B cell (primary cell): ENCODE results near the gene ANKRD65. TPM values are rescaled to one million over a fixed set of nuclear protein-coding genes. Genes with fewer than 3 reads are reported as not detected.

ENCODE experiments used
- ATAC-seq: fragments of 200-7000 bp; cut with Tn5 transposase; one replicate; pipeline ENCODE4 v1.10.0; 2021; ENCODE audit warnings: low read depth, mild to moderate bottlenecking, moderate number of reproducible peaks, moderate library complexity
- CTCF ChIA-PET: fragments of 350-600 bp; sonication (Branson Sonifier 250); formaldehyde crosslinking; loops from one replicate; lab custom pipeline; 2021; ENCODE audit warnings: antibody characterized with exemption, inconsistent platforms; lab: Charles Lee
- POLR2A ChIA-PET: fragments of 350-600 bp; sonication (Branson Sonifier 250); formaldehyde crosslinking; loops from one replicate; lab custom pipeline; 2021; ENCODE audit warnings: antibody characterized with exemption; lab: Charles Lee
- DNase-seq: peaks from one replicate; pipeline ENCODE4 v3.0.0; 2013
- H2AFZ ChIP-seq: 2 replicates; pipeline ENCODE4 v1.6.1; 2012; ENCODE audit warnings: mild to moderate bottlenecking, low read depth, low read length; ENCODE audit not compliant: insufficient read depth, poor library complexity, severe bottlenecking
- H3K27ac ChIP-seq, 2 donors: 1 replicate in 1 of 2; 2 replicates in 1 of 2; pipeline ENCODE4 v1.5.1; 2012 to 2013; ENCODE audit warnings: low read length in 2 of 2, mild to moderate bottlenecking in 2 of 2, moderate library complexity in 1 of 2
- H3K27me3 ChIP-seq, 4 experiments: fragments of 200-600 bp in 1 of 4; sonication (generic) in 1 of 4; replicated peaks in 1 of 4; 1 replicate in 2 of 4; 2 replicates in 2 of 4; pipeline versions ENCODE4 v1.6.1 to v1.7.0; 2013 to 2016; ENCODE audit warnings: low read length in 3 of 4, mild to moderate bottlenecking in 2 of 4, mixed read lengths in 1 of 4, moderate library complexity in 1 of 4; ENCODE audit not compliant: insufficient read depth in 4 of 4, control insufficient read depth in 3 of 4; ENCODE audit errors: control extremely low read depth in 1 of 4
- H3K36me3 ChIP-seq, 2 experiments: replicated peaks in 1 of 2; 1 replicate in 1 of 2; 2 replicates in 1 of 2; pipeline versions ENCODE4 v1.6.1 to v1.7.1; 2013; ENCODE audit warnings: low read length in 1 of 2; ENCODE audit not compliant: insufficient read depth in 2 of 2, control insufficient read depth in 1 of 2; ENCODE audit errors: control extremely low read depth in 1 of 2, extremely low read depth in 1 of 2
- H3K4me1 ChIP-seq, 2 donors: fragments of 200-600 bp in 1 of 2; sonication (generic) in 1 of 2; 1 replicate in 1 of 2; 2 replicates in 1 of 2; pipeline versions ENCODE4 v1.5.1 to v1.6.1; 2013 to 2017; ENCODE audit warnings: low read length in 2 of 2; ENCODE audit not compliant: control insufficient read depth in 2 of 2, insufficient read depth in 2 of 2
- H3K4me2 ChIP-seq: replicated peaks from 2 replicates; pipeline ENCODE3; 2012; ENCODE audit warnings: mild to moderate bottlenecking, low read depth, low read length; ENCODE audit not compliant: poor library complexity, severe bottlenecking
- H3K4me3 ChIP-seq, 5 experiments: fragments of 200-600 bp in 1 of 5; sonication (generic) in 1 of 5; 1 replicate in 3 of 5; 2 replicates in 2 of 5; pipeline versions ENCODE4 v1.5.1 to v1.7.0; 2011 to 2016; ENCODE audit warnings: low read length in 4 of 5, mild to moderate bottlenecking in 4 of 5, low read depth in 2 of 5, control low read depth in 1 of 5, moderate library complexity in 1 of 5; ENCODE audit not compliant: insufficient read depth in 1 of 5; ENCODE audit errors: control extremely low read depth in 1 of 5, extremely low read depth in 1 of 5
- H3K79me2 ChIP-seq: fragments of 200-600 bp; sonication (generic); one replicate; pipeline ENCODE4 v1.6.0; 2016; ENCODE audit warnings: low read length; ENCODE audit not compliant: control insufficient read depth, insufficient read depth
- H3K9ac ChIP-seq: fragments of 200-600 bp; sonication (generic); 2 replicates; pipeline ENCODE4 v1.6.1; 2017; ENCODE audit warnings: mild to moderate bottlenecking, low read length, moderate library complexity
- H3K9me3 ChIP-seq, 3 donors: one replicate each; pipeline versions ENCODE4 v1.6.1 to v1.7.1; 2013; ENCODE audit warnings: low read length in 2 of 3; ENCODE audit not compliant: control insufficient read depth in 2 of 3, insufficient read depth in 1 of 3; ENCODE audit errors: control extremely low read depth in 1 of 3
- H4K20me1 ChIP-seq: 2 replicates; pipeline ENCODE4 v1.6.0; 2012; ENCODE audit warnings: mild to moderate bottlenecking, low read length; ENCODE audit not compliant: insufficient read depth, control insufficient read depth, poor library complexity, severe bottlenecking
- H3K27ac Mint-ChIP-seq: one replicate; pipeline ENCODE4 v1.8.0; 2021; ENCODE audit warnings: mixed read lengths
- H3K27me3 Mint-ChIP-seq: one replicate; pipeline ENCODE4 v1.8.0; 2021; ENCODE audit warnings: mixed read lengths
- H3K4me1 Mint-ChIP-seq: one replicate; pipeline ENCODE4 v1.8.0; 2021; ENCODE audit warnings: mixed read lengths
- H3K4me3 Mint-ChIP-seq: one replicate; pipeline ENCODE4 v1.8.0; 2021; ENCODE audit warnings: mixed read lengths
- H3K9me3 Mint-ChIP-seq: one replicate; pipeline ENCODE4 v1.8.0; 2022; ENCODE audit warnings: mixed read lengths; ENCODE audit not compliant: insufficient read depth
- CTCF ChIP-seq: fragments of 200-600 bp; IDR thresholded peaks from one replicate; pipeline ENCODE4 v1.8.0; 2022; ENCODE audit warnings: antibody characterized with exemption, mild to moderate bottlenecking
- EZH2 ChIP-seq: IDR thresholded peaks from 2 replicates; pipeline ENCODE4 v1.6.1; 2012; ENCODE audit warnings: borderline replicate concordance, low read depth, mild to moderate bottlenecking, moderate library complexity, low read length; ENCODE audit not compliant: insufficient read depth, poor library complexity, severe bottlenecking
- WGBS: methylation state at CpG from one replicate; pipeline ENCODE4 v1.1.5; 2013; ENCODE audit warnings: missing lambda C conversion rate; ENCODE audit not compliant: insufficient coverage; 5-methylcytosine and 5-hydroxymethylcytosine counted together
- intact Hi-C: fragments of 100-400 bp; cut with micrococcal nuclease; formaldehyde crosslinking; loops from one replicate; pipeline ENCODE4 v1.10.0; 2022
- polyA plus RNA-seq: library from polyadenylated mRNA; depleted of rRNA; stranded (reverse); fragments of >200 nt; gene quantifications from 2 replicates; pipeline ENCODE4 v1.2.3, GENCODE V29; 2012
- total RNA-seq, 2 donors: library from RNA; stranded (reverse); fragments of 120-200 nt in 1 of 2; gene quantifications; 1 replicate in 1 of 2; 2 replicates in 1 of 2; pipeline versions ENCODE4 v1.2.3 to v1.2.4, GENCODE V29; 2013 to 2022

ANKRD65 gene
- total and polyA plus RNA-seq, 2 donors (not counting 1 experiment from before 2014, with no cell fraction given): 0.12 TPM; not detected in 1

GRCh38 chr1:1435911-1436629, 15.0 kb upstream of the ANKRD65 start:
- DNase-seq (peak; percentile 32), ATAC-seq (peak; percentile 6)
- Histone ChIP-seq H3K79me2 (no peaks in the 10 kb centered on the region), H3K4me1 (peaks cover 35 to 42% of the 10 kb centered on the region in 2 donors), H3K36me3 (no peaks in the 10 kb centered on the region), H3K9ac (no peak overlapping the region), H3K27ac (no peak overlapping the region), H3K27me3 (peaks cover 0 to 70% (median 33%) of the 10 kb centered on the region in 4 experiments), H2AFZ (no peak overlapping the region), H4K20me1 (no peaks in the 10 kb centered on the region), H3K4me2 (peak overlapping the region; percentile 86), H3K9me3 (peaks cover 0 to 31% (median 0%) of the 10 kb centered on the region in 3 donors), H3K4me3 (peak overlapping the region in 2 of 5 experiments; percentile 32 to 41)
- 22% methylated on average over 40 of the region's 40 CpGs for WGBS
- intact Hi-C loops: no loop called here
- TF ChIP-seq CTCF: no peak
- no peak for TF ChIP-seq EZH2
- H3K27me3 Mint-ChIP-seq: peaks cover 24% of the 10 kb centered on the region
- ChIA-PET POLR2A (no interaction called here), CTCF (no interaction called here)
- H3K27ac Mint-ChIP-seq: no peak overlapping the region
- peak overlapping the region; percentile 64 for H3K4me3 Mint-ChIP-seq
- H3K4me1 Mint-ChIP-seq: peaks cover 15% of the 10 kb centered on the region
- H3K9me3 Mint-ChIP-seq: no peaks in the 10 kb centered on the region
